Amniotic epithelial cell (primary cell): ENCODE measurements around the gene PTPRN2.

Experiments
- DNase-seq: peaks from one replicate; pipeline ENCODE4 v3.0.0-alpha.2; 2010; ENCODE audit warnings: low read depth

The PTPRN2 gene

GRCh38 chr7:158602905-158603772, 15.5 kb upstream of the PTPRN2 start:
- DNase-seq, result no peak

DNA sequence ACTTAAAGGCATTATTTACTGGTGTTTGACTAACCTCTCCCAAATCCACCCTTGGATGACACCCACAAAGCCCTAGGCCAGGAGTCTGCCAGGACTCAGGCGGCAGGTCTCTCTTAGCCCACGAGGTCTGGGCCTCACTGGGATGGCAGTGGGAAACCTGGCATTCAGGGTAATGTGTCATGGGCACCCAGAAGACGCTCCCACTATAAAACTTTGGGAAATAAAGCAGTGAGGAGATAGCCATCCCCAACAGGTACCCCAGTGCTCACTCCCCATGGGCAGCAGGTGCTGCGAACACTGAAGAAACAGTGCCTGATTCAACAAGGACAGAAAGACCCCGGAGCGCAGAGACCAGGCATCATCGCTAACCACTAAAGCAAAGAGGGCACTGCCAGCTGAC, 14.4 kb upstream of the PTPRN2 start:
- no peak for DNase-seq

- no peak for DNase-seq
Observed at GRCh38 chr7:158601090-158601489, 13.5 kb upstream of the PTPRN2 start.

- no peak for DNase-seq
Observed at GRCh38 chr7:158596745-158597144, 9.1 kb upstream of the PTPRN2 start.

DNA sequence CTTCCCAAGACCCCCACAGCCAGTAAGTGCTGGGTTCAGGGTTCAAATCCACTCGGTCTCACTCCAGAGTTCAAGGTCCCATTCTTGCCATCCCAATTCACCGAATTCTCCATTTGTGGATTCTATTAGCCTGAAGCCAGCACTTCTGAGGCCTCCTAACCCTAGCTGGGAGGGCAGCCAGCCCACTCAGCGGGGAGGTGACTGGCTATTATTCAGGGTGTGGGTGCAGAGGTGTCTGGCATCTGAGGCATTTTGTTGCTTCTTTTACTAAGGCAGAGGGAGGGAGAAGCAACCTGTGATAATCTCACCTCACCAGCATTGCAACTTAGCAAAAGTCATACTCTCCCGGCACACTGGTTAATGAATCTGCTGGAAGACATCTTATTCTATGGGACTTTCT, 8.7 kb upstream of the PTPRN2 start:
- no peak for DNase-seq

- DNase-seq, result peak; percentile 24
Observed at GRCh38 chr7:158595068-158595467, 7.4 kb upstream of the PTPRN2 start.

GRCh38 chr7:158592541-158592940, 4.9 kb upstream of the PTPRN2 start:
- DNase-seq, result no peak

DNA sequence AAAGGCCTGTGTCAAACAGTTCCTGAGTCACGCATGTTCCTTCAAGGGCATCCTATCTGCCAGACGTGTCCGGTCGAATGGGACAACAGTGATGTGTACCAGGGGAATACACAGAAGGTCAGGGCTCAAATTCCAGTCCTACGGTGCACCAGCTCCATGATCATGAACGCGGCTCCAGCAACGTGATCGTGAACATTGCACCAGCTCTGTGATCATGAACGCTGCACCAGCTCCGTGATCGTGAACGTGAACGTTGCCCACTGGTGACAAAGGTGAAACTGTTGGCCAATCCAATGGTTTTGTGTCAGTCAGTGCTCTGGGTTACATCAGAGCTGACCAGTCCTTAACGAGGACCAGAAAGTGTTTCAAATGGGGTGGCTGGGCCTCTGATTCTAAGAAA, 4.3 kb upstream of the PTPRN2 start:
- DNase-seq, result no peak

DNA sequence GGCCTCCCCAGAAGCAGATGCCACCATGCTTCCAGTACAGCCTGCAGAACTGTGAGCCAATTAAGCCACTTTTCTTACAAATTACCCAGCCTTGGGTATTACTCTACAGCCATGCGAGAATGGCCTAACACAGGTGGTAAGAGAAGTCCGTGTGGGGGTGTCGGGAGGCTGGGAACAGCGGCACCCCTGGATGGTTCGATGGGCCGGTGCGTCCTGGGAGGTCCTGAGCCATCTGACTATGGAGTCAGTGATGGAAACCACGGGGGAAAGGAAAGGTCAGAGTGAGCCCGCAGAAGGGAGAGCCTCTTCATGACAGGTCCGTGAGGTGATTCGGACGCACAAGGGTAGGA, 2.5 kb upstream of the PTPRN2 start:
- DNase-seq, result no peak

DNA sequence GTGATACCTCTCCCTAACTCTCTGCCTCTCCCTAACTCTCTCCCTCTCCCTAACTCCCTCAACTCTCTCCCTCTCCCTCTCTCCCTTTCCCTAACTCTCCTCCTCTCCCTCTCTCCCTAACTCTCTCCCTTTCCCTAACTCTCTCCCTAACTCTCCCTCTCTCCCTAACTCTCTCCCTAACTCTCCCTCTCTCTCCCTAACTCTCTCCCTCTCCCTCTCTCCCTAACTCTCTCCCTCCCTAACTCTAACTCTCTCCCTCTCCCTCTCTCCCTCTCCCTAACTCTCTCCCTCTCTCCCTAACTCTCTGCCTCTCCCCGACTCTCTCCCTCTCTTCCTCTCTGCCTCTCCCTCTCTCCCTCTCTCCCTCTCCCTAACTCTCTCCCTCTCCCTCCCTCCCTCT, 2.0 kb upstream of the PTPRN2 start:
- no peak for DNase-seq

- DNase-seq, result no peak
Observed at GRCh38 chr7:158588878-158589442, 1.3 kb upstream of the PTPRN2 start.

- no peak for DNase-seq
Observed at GRCh38 chr7:158588085-158588877, 658 bp upstream of the PTPRN2 start.

GRCh38 chr7:158586499-158587161, 993 bp downstream of the PTPRN2 start:
- no peak for DNase-seq

GRCh38 chr7:158585721-158586498, 1.7 kb downstream of the PTPRN2 start:
- DNase-seq, result no peak

- no peak for DNase-seq
Observed at GRCh38 chr7:158584407-158584806, 3.2 kb downstream of the PTPRN2 start.

DNA sequence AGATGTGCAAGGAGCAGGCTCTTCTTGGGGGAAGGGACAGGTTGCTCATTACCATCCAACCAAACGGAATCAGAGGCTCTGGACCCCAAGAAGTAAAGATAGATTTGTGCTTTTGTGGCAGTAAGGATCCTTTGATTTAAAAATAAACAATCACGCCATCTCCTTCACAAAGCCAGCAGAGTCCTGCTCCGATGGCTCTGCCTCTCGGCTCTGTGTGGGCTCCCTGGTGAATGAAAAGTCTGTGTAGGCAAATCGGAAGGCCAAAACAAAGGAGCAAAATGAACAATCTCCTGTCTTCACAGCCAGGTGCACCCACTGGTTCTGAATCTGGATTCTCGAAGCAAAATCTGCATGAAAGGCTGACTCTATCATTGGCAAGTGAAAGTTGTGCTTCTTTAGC, 3.8 kb downstream of the PTPRN2 start:
- no peak for DNase-seq

DNA sequence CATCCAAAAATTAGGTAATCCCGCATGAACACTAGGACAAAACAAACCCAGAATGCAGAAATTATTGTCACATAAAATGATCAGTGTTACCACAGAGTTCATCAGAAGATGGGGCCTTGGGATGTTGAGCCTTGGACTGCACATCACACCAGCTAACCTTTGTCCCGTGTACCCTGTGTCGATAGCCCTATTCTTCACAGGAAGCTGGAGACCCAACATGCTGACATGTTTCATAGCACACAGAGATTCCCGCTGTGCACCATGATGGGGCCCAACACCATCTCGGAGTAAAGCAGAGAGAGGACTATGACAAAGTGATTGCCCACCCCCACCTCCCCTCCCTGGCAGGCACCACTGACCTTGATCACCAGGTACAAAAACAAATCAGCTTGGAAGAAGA, 4.5 kb downstream of the PTPRN2 start:
- no peak for DNase-seq

- DNase-seq, result no peak
Observed at GRCh38 chr7:158582089-158582456, 5.5 kb downstream of the PTPRN2 start.

GRCh38 chr7:158581440-158582088, 6.1 kb downstream of the PTPRN2 start:
- no peak for DNase-seq

- DNase-seq, result no peak
Observed at GRCh38 chr7:158579662-158580646, 7.7 kb downstream of the PTPRN2 start.
